Loucy (cell line): ENCODE results near the gene CTNND2.

Experiments
- H2AFZ ChIP-seq: fragments of 200-600 bp; sonication (generic); 2 replicates; pipeline ENCODE4 v1.6.0; 2016; ENCODE audit warnings: antibody characterized with exemption, mild to moderate bottlenecking, low read length, moderate library complexity
- H3F3A ChIP-seq: fragments of 200-600 bp; 2 replicates; pipeline ENCODE4 v1.6.0; 2016; ENCODE audit warnings: antibody characterized with exemption, low read depth, mild to moderate bottlenecking
- H3K27me3 ChIP-seq: fragments of 200-600 bp; sonication (generic); 2 replicates; pipeline ENCODE4 v1.6.1; 2014; ENCODE audit warnings: low read length, mild to moderate bottlenecking; ENCODE audit not compliant: insufficient read depth, poor library complexity, severe bottlenecking
- H3K36me3 ChIP-seq: fragments of 200-600 bp; sonication (generic); 2 replicates; pipeline ENCODE4 v1.6.1; 2016; ENCODE audit warnings: low read length; ENCODE audit not compliant: insufficient read depth
- H3K4me1 ChIP-seq: fragments of 200-600 bp; sonication (generic); 2 replicates; pipeline ENCODE4 v1.5.1; 2014; ENCODE audit warnings: low read length, mild to moderate bottlenecking; ENCODE audit not compliant: insufficient read depth, poor library complexity, severe bottlenecking
- H3K4me2 ChIP-seq: fragments of 200-600 bp; sonication (generic); 2 replicates; pipeline ENCODE4 v1.6.0; 2014; ENCODE audit warnings: antibody characterized with exemption, low read length, low read depth, mild to moderate bottlenecking; ENCODE audit not compliant: poor library complexity, severe bottlenecking
- H3K4me3 ChIP-seq: fragments of 200-600 bp; sonication (generic); 2 replicates; pipeline ENCODE4 v1.5.1; 2014; ENCODE audit warnings: low read length, mild to moderate bottlenecking, mixed read lengths; ENCODE audit not compliant: poor library complexity, severe bottlenecking
- H3K79me2 ChIP-seq: fragments of 200-600 bp; sonication (generic); 2 replicates; pipeline ENCODE4 v1.6.1; 2014; ENCODE audit warnings: low read length; ENCODE audit not compliant: insufficient read depth
- H3K9ac ChIP-seq: fragments of 200-600 bp; sonication (generic); 2 replicates; pipeline ENCODE4 v1.6.0; 2014; ENCODE audit warnings: mild to moderate bottlenecking, low read depth, low read length, moderate library complexity; ENCODE audit not compliant: poor library complexity, severe bottlenecking
- H3K9me2 ChIP-seq: fragments of 200-600 bp; sonication (generic); replicated peaks from 2 replicates; pipeline ENCODE4 v1.6.1; 2016; ENCODE audit warnings: low read depth, low read length, mixed read lengths
- H3K9me3 ChIP-seq: fragments of 200-600 bp; sonication (generic); 2 replicates; pipeline ENCODE4 v1.6.1; 2014; ENCODE audit warnings: mild to moderate bottlenecking, antibody characterized with exemption, low read length, low read depth; ENCODE audit not compliant: insufficient read depth
- H4K20me1 ChIP-seq: fragments of 200-600 bp; sonication (generic); 2 replicates; pipeline ENCODE4 v1.6.0; 2014; ENCODE audit warnings: antibody characterized with exemption, low read length, mild to moderate bottlenecking; ENCODE audit not compliant: insufficient read depth, poor library complexity, severe bottlenecking
- EZH2phosphoT487 ChIP-seq: fragments of 200-600 bp; IDR thresholded peaks from 2 replicates; pipeline ENCODE4 v1.6.1; 2018; ENCODE audit warnings: antibody characterized with exemption, mild to moderate bottlenecking, moderate library complexity, borderline replicate concordance
- TF ChIP-seq, protein P1 (sequence below): fragments of 200-600 bp; sonication (generic); conservative IDR thresholded peaks from 2 replicates; pipeline ENCODE4 v1.5.1; 2014; ENCODE audit warnings: mild to moderate bottlenecking, antibody characterized with exemption, low read length

CTNND2 gene

GRCh38 chr5:11687498-11687897 is 216.7 kb downstream of the CTNND2 start:
- no peaks in the 10 kb centered on the region for H4K20me1 ChIP-seq
- no peaks in the 10 kb centered on the region for H3K79me2 ChIP-seq
- H3K4me3 ChIP-seq = no peak overlapping the region
- no peak overlapping the region for H3K4me2 ChIP-seq
- H3K9ac ChIP-seq = no peak overlapping the region
- peaks cover 6% of the 10 kb centered on the region for H3K4me1 ChIP-seq
- TF ChIP-seq, protein P1, sequence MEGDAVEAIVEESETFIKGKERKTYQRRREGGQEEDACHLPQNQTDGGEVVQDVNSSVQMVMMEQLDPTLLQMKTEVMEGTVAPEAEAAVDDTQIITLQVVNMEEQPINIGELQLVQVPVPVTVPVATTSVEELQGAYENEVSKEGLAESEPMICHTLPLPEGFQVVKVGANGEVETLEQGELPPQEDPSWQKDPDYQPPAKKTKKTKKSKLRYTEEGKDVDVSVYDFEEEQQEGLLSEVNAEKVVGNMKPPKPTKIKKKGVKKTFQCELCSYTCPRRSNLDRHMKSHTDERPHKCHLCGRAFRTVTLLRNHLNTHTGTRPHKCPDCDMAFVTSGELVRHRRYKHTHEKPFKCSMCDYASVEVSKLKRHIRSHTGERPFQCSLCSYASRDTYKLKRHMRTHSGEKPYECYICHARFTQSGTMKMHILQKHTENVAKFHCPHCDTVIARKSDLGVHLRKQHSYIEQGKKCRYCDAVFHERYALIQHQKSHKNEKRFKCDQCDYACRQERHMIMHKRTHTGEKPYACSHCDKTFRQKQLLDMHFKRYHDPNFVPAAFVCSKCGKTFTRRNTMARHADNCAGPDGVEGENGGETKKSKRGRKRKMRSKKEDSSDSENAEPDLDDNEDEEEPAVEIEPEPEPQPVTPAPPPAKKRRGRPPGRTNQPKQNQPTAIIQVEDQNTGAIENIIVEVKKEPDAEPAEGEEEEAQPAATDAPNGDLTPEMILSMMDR = no peak
- TF ChIP-seq EZH2phosphoT487 = no peak
- no peaks in the 10 kb centered on the region for H3F3A ChIP-seq
- H3K9me3 ChIP-seq = no peaks in the 10 kb centered on the region
- no peaks in the 10 kb centered on the region for H3K27me3 ChIP-seq
- 0 out of 2 replicates have a peak overlapping the region, but pooled peaks have one; percentile 26 for H2AFZ ChIP-seq
- no peaks in the 10 kb centered on the region for H3K36me3 ChIP-seq
- no peaks in the 10 kb centered on the region for H3K9me2 ChIP-seq

- Histone ChIP-seq H4K20me1 (no peaks in the 10 kb centered on the region), H3K27me3 (no peaks in the 10 kb centered on the region), H3K36me3 (no peaks in the 10 kb centered on the region), H3K9ac (no peak overlapping the region), H3K9me3 (no peaks in the 10 kb centered on the region), H3F3A (no peaks in the 10 kb centered on the region), H2AFZ (peak overlapping the region; percentile 65; the same call in 1 of the 2 replicates), H3K4me2 (peak overlapping the region; percentile 7), H3K79me2 (no peaks in the 10 kb centered on the region), H3K4me1 (peaks cover 6% of the 10 kb centered on the region), H3K9me2 (no peaks in the 10 kb centered on the region), H3K4me3 (no peak overlapping the region)
- TF ChIP-seq EZH2phosphoT487 = no peak
Observed at GRCh38 chr5:11684607-11685006, 219.6 kb downstream of the CTNND2 start.

DNA sequence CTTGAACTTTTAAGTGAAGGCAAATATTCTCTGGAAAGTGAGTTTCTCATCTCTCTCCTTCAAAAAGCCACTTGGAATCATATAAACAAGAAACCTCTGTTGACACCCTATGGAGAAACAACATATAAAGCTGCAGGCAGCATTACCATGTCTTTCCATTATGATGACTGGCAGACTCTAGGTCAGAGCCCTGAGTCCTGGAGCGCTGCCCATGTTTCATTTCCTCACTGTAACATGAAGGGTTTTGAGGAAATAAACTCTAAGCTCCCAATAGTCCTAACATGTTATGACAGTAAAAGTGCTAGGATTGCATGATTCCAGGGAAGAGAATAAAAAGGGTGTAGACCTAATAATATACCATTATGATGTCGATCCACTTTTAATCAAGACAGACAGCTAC is 220.6 kb downstream of the CTNND2 start:
- Histone ChIP-seq H3K4me3 (no peak overlapping the region), H3K79me2 (no peaks in the 10 kb centered on the region), H3K9me2 (no peaks in the 10 kb centered on the region), H3F3A (no peaks in the 10 kb centered on the region), H3K9me3 (no peaks in the 10 kb centered on the region), H2AFZ (no peak overlapping the region), H4K20me1 (no peaks in the 10 kb centered on the region), H3K4me2 (no peak overlapping the region), H3K9ac (no peak overlapping the region), H3K4me1 (peaks cover 6% of the 10 kb centered on the region), H3K27me3 (no peaks in the 10 kb centered on the region), H3K36me3 (no peaks in the 10 kb centered on the region)
- TF ChIP-seq, protein P1 = no peak
- TF ChIP-seq EZH2phosphoT487 = no peak

- no peak for TF ChIP-seq EZH2phosphoT487
- TF ChIP-seq, protein P1 = no peak
- H4K20me1 ChIP-seq = no peaks in the 10 kb centered on the region
Observed at GRCh38 chr5:11681796-11682195, 222.4 kb downstream of the CTNND2 start.

More at GRCh38 chr5:11681796-11682195, 222.4 kb downstream of the CTNND2 start:
- Histone ChIP-seq H2AFZ (no peak overlapping the region), H3K9me2 (no peaks in the 10 kb centered on the region), H3K79me2 (no peaks in the 10 kb centered on the region), H3K9ac (no peak overlapping the region), H3K4me3 (no peak overlapping the region), H3K27me3 (no peaks in the 10 kb centered on the region), H3K4me2 (no peak overlapping the region), H3F3A (no peaks in the 10 kb centered on the region), H3K36me3 (no peaks in the 10 kb centered on the region), H3K9me3 (no peaks in the 10 kb centered on the region), H3K4me1 (peaks cover 12% of the 10 kb centered on the region)
